ENCODE results near the gene CASP7. TPM values are rescaled to one million over a fixed set of nuclear protein-coding genes. Genes with fewer than 3 reads are reported as not detected.
"Not testable (repeated sequence)": the region's sequence is repeated elsewhere in the genome, so short reads cannot be mapped to it uniquely, and the experiment has no call there.

The CASP7 gene
- total RNA-seq, 1 donor from 2014 or later = 44.9 TPM

DNA sequence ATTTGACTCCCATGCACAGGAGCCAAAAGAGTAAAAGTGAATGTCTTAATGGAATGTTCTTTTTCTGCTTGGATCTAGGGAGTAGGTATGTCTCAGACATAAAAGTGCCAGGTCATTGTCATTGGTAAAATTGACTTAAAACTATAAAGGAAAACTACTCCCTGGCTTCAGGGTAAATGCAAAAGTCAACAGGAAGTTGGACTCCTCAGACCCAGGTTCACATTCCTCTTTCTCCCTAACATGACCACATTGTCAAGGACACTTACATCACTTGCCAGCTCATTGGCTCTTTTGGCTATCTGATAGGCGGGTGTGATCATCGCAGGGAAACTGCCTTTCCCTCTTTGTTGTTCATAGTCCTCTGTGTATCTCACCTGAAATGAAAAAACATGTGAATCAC is 29.5 kb upstream of the CASP7 start:
- H3K9ac ChIP-seq (ENCODE audit: low read length) = no peak overlapping the region
- H3K4me2 ChIP-seq (ENCODE audit: low read length) = no peak overlapping the region
- no peaks in the 10 kb centered on the region for H3K27me3 ChIP-seq (ENCODE audit: insufficient read depth, low read length)
- H3K27ac Mint-ChIP-seq (ENCODE audit: unreplicated experiment) = no peak overlapping the region
- H3K79me2 ChIP-seq (ENCODE audit: insufficient read depth, low read length) = no peaks in the 10 kb centered on the region
- H2AFZ ChIP-seq (ENCODE audit: low read depth, low read length) = no peak overlapping the region
- H3K36me3 Mint-ChIP-seq (ENCODE audit: low read depth, unreplicated experiment) = no peaks in the 10 kb centered on the region
- H3K9me3 Mint-ChIP-seq (ENCODE audit: unreplicated experiment) = no peaks in the 10 kb centered on the region
- no peaks in the 10 kb centered on the region for H3K36me3 ChIP-seq (ENCODE audit: insufficient read depth, low read length)
- H3K4me1 ChIP-seq (ENCODE audit: insufficient read depth, low read length) = no peaks in the 10 kb centered on the region
- no peak overlapping the region for H3K27ac ChIP-seq (ENCODE audit: low read depth, low read length)
- FAIRE-seq (no peak), DNase-seq (ENCODE audit: low read depth) (no peak)
- H3K4me3 Mint-ChIP-seq (ENCODE audit: unreplicated experiment) = no peak overlapping the region
- H4K20me1 ChIP-seq (ENCODE audit: insufficient read depth, low read length) = no peaks in the 10 kb centered on the region
- peaks cover 3% of the 10 kb centered on the region for H3K4me1 Mint-ChIP-seq (ENCODE audit: low read depth, unreplicated experiment)
- no peaks in the 10 kb centered on the region for H3K27me3 Mint-ChIP-seq (ENCODE audit: low read depth, unreplicated experiment)
- H3K4me3 ChIP-seq (ENCODE audit: insufficient read depth, low read depth, low read length) = no peak overlapping the region
- TF ChIP-seq, protein P1, sequence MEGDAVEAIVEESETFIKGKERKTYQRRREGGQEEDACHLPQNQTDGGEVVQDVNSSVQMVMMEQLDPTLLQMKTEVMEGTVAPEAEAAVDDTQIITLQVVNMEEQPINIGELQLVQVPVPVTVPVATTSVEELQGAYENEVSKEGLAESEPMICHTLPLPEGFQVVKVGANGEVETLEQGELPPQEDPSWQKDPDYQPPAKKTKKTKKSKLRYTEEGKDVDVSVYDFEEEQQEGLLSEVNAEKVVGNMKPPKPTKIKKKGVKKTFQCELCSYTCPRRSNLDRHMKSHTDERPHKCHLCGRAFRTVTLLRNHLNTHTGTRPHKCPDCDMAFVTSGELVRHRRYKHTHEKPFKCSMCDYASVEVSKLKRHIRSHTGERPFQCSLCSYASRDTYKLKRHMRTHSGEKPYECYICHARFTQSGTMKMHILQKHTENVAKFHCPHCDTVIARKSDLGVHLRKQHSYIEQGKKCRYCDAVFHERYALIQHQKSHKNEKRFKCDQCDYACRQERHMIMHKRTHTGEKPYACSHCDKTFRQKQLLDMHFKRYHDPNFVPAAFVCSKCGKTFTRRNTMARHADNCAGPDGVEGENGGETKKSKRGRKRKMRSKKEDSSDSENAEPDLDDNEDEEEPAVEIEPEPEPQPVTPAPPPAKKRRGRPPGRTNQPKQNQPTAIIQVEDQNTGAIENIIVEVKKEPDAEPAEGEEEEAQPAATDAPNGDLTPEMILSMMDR (IDR thresholded peaks at IDR 0.05; ENCODE audit: insufficient read depth, low read depth, low read length) = no peak
- no peak for TF ChIP-seq EZH2 (IDR thresholded peaks at IDR 0.05; ENCODE audit: insufficient read depth, low read length)
- no peaks in the 10 kb centered on the region for H3K9me3 ChIP-seq (ENCODE audit: insufficient read depth, low read depth, low read length)

DNA sequence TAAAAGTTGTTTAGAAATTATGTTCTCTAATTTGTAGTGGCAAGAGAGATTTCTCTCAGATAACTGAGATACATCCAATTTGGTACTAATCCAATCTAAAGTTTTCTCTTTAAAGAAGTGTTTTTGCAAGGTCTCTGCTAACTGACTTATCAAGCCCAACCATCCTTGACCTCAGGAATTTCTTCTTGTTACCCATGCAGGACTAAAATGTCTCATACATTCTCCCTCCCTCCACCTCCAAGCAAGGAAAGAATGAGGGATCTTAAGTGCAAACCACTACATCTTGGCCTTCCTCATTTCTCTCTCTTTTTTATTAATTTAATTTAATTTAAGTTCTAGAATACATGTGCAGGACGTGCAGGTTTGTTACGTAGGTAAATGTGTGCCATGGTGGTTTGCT is 28.7 kb upstream of the CASP7 start:
- Histone ChIP-seq H3K36me3 (ENCODE audit: insufficient read depth, low read length) (no peaks in the 10 kb centered on the region), H3K9ac (ENCODE audit: low read length) (no peak overlapping the region), H3K4me1 (ENCODE audit: insufficient read depth, low read length) (no peaks in the 10 kb centered on the region), H3K27ac (ENCODE audit: low read depth, low read length) (no peak overlapping the region), H3K27me3 (ENCODE audit: insufficient read depth, low read length) (no peaks in the 10 kb centered on the region), H3K79me2 (ENCODE audit: insufficient read depth, low read length) (no peaks in the 10 kb centered on the region), H2AFZ (ENCODE audit: low read depth, low read length) (no peak overlapping the region), H3K4me3 (ENCODE audit: insufficient read depth, low read depth, low read length) (no peak overlapping the region), H3K9me3 (ENCODE audit: insufficient read depth, low read depth, low read length) (no peaks in the 10 kb centered on the region), H4K20me1 (ENCODE audit: insufficient read depth, low read length) (no peaks in the 10 kb centered on the region), H3K4me2 (ENCODE audit: low read length) (no peak overlapping the region)
- H3K36me3 Mint-ChIP-seq (ENCODE audit: low read depth, unreplicated experiment) = no peaks in the 10 kb centered on the region
- peaks cover 3% of the 10 kb centered on the region for H3K4me1 Mint-ChIP-seq (ENCODE audit: low read depth, unreplicated experiment)
- no peak for FAIRE-seq
- no peak overlapping the region for H3K27ac Mint-ChIP-seq (ENCODE audit: unreplicated experiment)
- peaks cover 3% of the 10 kb centered on the region for H3K27me3 Mint-ChIP-seq (ENCODE audit: low read depth, unreplicated experiment)
- TF ChIP-seq, protein P1 (IDR thresholded peaks at IDR 0.05; ENCODE audit: insufficient read depth, low read depth, low read length) = no peak
- no peak for TF ChIP-seq EZH2 (IDR thresholded peaks at IDR 0.05; ENCODE audit: insufficient read depth, low read length)
- no peaks in the 10 kb centered on the region for H3K9me3 Mint-ChIP-seq (ENCODE audit: unreplicated experiment)
- H3K4me3 Mint-ChIP-seq (ENCODE audit: unreplicated experiment) = no peak overlapping the region
- peak; percentile 17 for DNase-seq (ENCODE audit: low read depth)

DNA sequence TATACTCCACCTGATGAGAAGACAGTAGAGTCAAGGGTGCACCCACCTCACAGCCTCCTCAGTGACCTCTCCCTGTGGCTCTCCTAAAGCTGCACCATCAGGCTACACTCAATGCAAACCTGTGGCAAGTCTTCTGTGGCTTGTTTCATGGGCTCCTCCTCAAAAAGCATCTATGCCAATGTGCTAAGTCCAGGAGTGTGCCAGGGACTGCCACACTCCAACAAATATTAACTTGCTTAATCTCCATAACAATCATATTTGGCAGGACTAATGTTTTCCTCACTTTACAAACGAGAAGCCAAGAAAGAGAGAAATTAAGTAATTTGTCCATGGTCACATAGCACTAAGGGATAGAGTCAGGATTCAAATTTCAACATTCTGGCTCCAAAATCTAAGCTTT is 27.8 kb upstream of the CASP7 start:
- no peak for DNase-seq (ENCODE audit: low read depth)
- H4K20me1 ChIP-seq (ENCODE audit: insufficient read depth, low read length) = no peaks in the 10 kb centered on the region
- H3K9ac ChIP-seq (ENCODE audit: low read length) = no peak overlapping the region
- Mint-ChIP-seq H3K4me3 (ENCODE audit: unreplicated experiment) (no peak overlapping the region), H3K9me3 (ENCODE audit: unreplicated experiment) (no peaks in the 10 kb centered on the region), H3K4me1 (ENCODE audit: low read depth, unreplicated experiment) (peaks cover 3% of the 10 kb centered on the region), H3K27ac (ENCODE audit: unreplicated experiment) (no peak overlapping the region), H3K36me3 (ENCODE audit: low read depth, unreplicated experiment) (no peaks in the 10 kb centered on the region), H3K27me3 (ENCODE audit: low read depth, unreplicated experiment) (peaks cover 4% of the 10 kb centered on the region)
- no peaks in the 10 kb centered on the region for H3K79me2 ChIP-seq (ENCODE audit: insufficient read depth, low read length)
- H3K4me3 ChIP-seq (ENCODE audit: insufficient read depth, low read depth, low read length) = no peak overlapping the region
- H3K27ac ChIP-seq (ENCODE audit: low read depth, low read length) = no peak overlapping the region
- TF ChIP-seq, protein P1 (IDR thresholded peaks at IDR 0.05; ENCODE audit: insufficient read depth, low read depth, low read length) = no peak
- TF ChIP-seq EZH2 (IDR thresholded peaks at IDR 0.05; ENCODE audit: insufficient read depth, low read length) = no peak
- no peak for FAIRE-seq
- no peaks in the 10 kb centered on the region for H3K36me3 ChIP-seq (ENCODE audit: insufficient read depth, low read length)
- no peak overlapping the region for H2AFZ ChIP-seq (ENCODE audit: low read depth, low read length)
- H3K27me3 ChIP-seq (ENCODE audit: insufficient read depth, low read length) = no peaks in the 10 kb centered on the region
- H3K4me2 ChIP-seq (ENCODE audit: low read length) = no peak overlapping the region
- no peaks in the 10 kb centered on the region for H3K9me3 ChIP-seq (ENCODE audit: insufficient read depth, low read depth, low read length)
- H3K4me1 ChIP-seq (ENCODE audit: insufficient read depth, low read length) = no peaks in the 10 kb centered on the region

DNA sequence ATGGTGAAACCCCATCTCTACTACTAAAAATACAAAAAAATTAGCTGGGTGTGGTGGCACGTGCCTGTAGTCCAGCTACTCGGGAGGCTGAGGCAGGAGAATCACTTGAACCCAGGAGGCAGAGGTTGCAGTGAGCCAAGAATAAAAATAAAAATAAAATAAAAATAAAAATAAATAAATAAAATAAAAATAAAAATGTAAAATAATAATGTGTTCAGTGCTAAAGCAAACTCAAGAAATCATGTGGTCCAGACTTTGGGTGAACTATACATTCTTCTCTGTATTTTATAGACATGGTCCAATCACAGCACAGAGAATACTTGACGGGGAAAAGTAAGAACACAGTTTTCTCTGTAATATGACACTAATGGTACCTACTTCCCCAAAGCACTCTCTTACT is 27.3 kb upstream of the CASP7 start:
- not testable (repeated sequence) for H4K20me1 ChIP-seq (ENCODE audit: insufficient read depth, low read length)

More for the DNA sequence above, 27.3 kb upstream of the CASP7 start:
- not testable (repeated sequence) for H3K27ac Mint-ChIP-seq (ENCODE audit: unreplicated experiment); H3K79me2 ChIP-seq (ENCODE audit: insufficient read depth, low read length); DNase-seq (ENCODE audit: low read depth); H3K9me3 Mint-ChIP-seq (ENCODE audit: unreplicated experiment); H3K4me3 Mint-ChIP-seq (ENCODE audit: unreplicated experiment); H3K9me3 ChIP-seq (ENCODE audit: insufficient read depth, low read depth, low read length); H3K27me3 Mint-ChIP-seq (ENCODE audit: low read depth, unreplicated experiment); H3K27me3 ChIP-seq (ENCODE audit: insufficient read depth, low read length); FAIRE-seq; H3K4me3 ChIP-seq (ENCODE audit: insufficient read depth, low read depth, low read length); H2AFZ ChIP-seq (ENCODE audit: low read depth, low read length); H3K9ac ChIP-seq (ENCODE audit: low read length); H3K36me3 ChIP-seq (ENCODE audit: insufficient read depth, low read length); H3K36me3 Mint-ChIP-seq (ENCODE audit: low read depth, unreplicated experiment); H3K4me1 Mint-ChIP-seq (ENCODE audit: low read depth, unreplicated experiment); H3K4me2 ChIP-seq (ENCODE audit: low read length); H3K4me1 ChIP-seq (ENCODE audit: insufficient read depth, low read length); H3K27ac ChIP-seq (ENCODE audit: low read depth, low read length)
